ENCODE data around the gene PDCD1.
"Not testable (repeated sequence)": the region's sequence is repeated elsewhere in the genome, so short reads cannot be mapped to it uniquely, and the experiment has no call there.

DNA sequence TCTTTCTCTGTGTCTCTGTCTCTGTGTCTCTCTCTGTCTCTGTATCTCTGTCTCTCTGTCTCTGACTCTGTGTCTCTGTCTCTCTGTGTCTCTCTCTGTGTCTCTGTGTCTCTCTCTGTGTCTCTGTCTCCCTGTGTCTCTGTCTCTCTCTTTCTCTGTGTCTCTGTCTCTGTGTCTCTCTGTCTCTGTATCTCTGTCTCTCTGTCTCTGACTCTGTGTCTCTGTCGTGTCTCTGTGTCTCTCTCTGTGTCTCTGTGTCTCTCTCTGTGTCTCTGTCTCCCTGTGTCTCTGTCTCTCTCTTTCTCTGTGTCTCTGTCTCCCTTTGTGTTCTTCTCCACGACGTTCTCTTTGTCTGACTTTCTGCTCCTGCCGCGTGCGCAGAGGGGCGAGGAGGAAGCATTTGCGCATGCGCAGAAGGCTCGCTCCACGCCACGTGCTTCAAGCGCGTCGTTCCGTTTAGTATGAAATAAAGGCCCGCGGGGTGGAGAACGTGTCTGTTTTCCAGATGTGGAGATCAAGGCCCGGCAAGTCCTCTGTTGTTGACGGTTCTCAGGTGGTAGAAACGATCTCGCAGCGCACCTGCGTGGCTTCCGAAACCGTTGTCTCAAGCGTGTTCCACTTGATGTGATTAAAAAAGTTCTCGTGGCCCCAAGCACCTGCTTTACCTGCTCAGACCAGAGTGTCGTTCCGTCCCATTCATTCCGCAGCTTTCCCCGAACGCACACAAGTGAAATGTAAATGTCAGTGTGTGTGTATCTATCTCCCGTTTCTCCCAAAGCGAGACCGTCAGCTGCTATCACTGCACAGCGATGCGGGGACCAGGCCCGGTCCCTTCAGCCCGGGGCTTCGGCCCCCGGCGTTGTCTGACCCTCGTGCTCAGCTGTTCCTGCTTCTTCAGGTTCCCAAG, 34.9 kb downstream of the PDCD1 start:
- TF ChIP-seq IRF4 (IDR thresholded peaks at IDR 0.05; ENCODE audit: low read depth, low read length); NRF1 (conservative IDR thresholded peaks at IDR 0.05; ENCODE audit: low read depth, low read length); ZSCAN29 (IDR thresholded peaks at IDR 0.05): not testable (repeated sequence)
- TF ChIP-seq, protein P1, sequence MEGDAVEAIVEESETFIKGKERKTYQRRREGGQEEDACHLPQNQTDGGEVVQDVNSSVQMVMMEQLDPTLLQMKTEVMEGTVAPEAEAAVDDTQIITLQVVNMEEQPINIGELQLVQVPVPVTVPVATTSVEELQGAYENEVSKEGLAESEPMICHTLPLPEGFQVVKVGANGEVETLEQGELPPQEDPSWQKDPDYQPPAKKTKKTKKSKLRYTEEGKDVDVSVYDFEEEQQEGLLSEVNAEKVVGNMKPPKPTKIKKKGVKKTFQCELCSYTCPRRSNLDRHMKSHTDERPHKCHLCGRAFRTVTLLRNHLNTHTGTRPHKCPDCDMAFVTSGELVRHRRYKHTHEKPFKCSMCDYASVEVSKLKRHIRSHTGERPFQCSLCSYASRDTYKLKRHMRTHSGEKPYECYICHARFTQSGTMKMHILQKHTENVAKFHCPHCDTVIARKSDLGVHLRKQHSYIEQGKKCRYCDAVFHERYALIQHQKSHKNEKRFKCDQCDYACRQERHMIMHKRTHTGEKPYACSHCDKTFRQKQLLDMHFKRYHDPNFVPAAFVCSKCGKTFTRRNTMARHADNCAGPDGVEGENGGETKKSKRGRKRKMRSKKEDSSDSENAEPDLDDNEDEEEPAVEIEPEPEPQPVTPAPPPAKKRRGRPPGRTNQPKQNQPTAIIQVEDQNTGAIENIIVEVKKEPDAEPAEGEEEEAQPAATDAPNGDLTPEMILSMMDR (IDR thresholded peaks at IDR 0.05 in 2 of 3, conservative IDR thresholded peaks at IDR 0.05 in 1 of 3; ENCODE audit: control insufficient read depth in 2 of 3, extremely low read depth in 1 of 3, insufficient read depth in 1 of 3, low read depth in 3 of 3, low read length in 3 of 3), result not testable (repeated sequence)
- TF ChIP-seq, protein P2, sequence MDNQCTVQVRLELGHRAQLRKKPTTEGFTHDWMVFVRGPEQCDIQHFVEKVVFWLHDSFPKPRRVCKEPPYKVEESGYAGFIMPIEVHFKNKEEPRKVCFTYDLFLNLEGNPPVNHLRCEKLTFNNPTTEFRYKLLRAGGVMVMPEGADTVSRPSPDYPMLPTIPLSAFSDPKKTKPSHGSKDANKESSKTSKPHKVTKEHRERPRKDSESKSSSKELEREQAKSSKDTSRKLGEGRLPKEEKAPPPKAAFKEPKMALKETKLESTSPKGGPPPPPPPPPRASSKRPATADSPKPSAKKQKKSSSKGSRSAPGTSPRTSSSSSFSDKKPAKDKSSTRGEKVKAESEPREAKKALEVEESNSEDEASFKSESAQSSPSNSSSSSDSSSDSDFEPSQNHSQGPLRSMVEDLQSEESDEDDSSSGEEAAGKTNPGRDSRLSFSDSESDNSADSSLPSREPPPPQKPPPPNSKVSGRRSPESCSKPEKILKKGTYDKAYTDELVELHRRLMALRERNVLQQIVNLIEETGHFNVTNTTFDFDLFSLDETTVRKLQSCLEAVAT (IDR thresholded peaks at IDR 0.05), result not testable (repeated sequence)
- TF ChIP-seq, protein P3, sequence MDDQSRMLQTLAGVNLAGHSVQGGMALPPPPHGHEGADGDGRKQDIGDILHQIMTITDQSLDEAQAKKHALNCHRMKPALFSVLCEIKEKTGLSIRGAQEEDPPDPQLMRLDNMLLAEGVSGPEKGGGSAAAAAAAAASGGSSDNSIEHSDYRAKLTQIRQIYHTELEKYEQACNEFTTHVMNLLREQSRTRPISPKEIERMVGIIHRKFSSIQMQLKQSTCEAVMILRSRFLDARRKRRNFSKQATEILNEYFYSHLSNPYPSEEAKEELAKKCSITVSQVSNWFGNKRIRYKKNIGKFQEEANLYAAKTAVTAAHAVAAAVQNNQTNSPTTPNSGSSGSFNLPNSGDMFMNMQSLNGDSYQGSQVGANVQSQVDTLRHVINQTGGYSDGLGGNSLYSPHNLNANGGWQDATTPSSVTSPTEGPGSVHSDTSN (IDR thresholded peaks at IDR 0.05; ENCODE audit: insufficient replicate concordance, low read depth, low read length), result not testable (repeated sequence)
